Kidney capillary endothelial cell (primary cell): ENCODE data around the gene CD55.

Experiments
- DNase-seq: peaks from one replicate; pipeline ENCODE4 v3.0.0-alpha.2; 2018; ENCODE audit warnings: low spot score

The CD55 gene

GRCh38 chr1:207321079-207321789 lies at the start of gene CD55:
TSS of gene CD55 (plus strand) at chr1:207321678. CDS start at chr1:207321766, 88 bp downstream.
- peak; percentile 88 for DNase-seq

GRCh38 chr1:207274882-207275281 lies 46.6 kb upstream of the CD55 start:
- no peak for DNase-seq

- no peak for DNase-seq
These were observed 45.0 kb upstream of the CD55 start for GRCh38 chr1:207276465-207276864.

GRCh38 chr1:207277241-207277640 lies 44.2 kb upstream of the CD55 start:
- no peak for DNase-seq

- no peak for DNase-seq
These were observed 41.8 kb upstream of the CD55 start for GRCh38 chr1:207279652-207280051.

- no peak for DNase-seq
These were observed 40.8 kb upstream of the CD55 start for GRCh38 chr1:207280706-207281105.

GRCh38 chr1:207282058-207282457 lies 39.4 kb upstream of the CD55 start:
- DNase-seq: peak; percentile 93

- peak; percentile 36 for DNase-seq
These were observed 38.7 kb upstream of the CD55 start for GRCh38 chr1:207282496-207283380.

GRCh38 chr1:207283421-207283820 lies 38.1 kb upstream of the CD55 start:
- DNase-seq: no peak

- peak; percentile 33 for DNase-seq
These were observed 37.1 kb upstream of the CD55 start for GRCh38 chr1:207284209-207284897.

- DNase-seq: no peak
These were observed 34.6 kb upstream of the CD55 start for GRCh38 chr1:207286786-207287468.

GRCh38 chr1:207288315-207288714 lies 33.2 kb upstream of the CD55 start:
- DNase-seq: no peak

- no peak for DNase-seq
These were observed 31.7 kb upstream of the CD55 start for GRCh38 chr1:207289756-207290155.

GRCh38 chr1:207291723-207292122 lies 29.8 kb upstream of the CD55 start:
- DNase-seq: no peak

GRCh38 chr1:207298186-207298585 lies 23.3 kb upstream of the CD55 start:
- no peak for DNase-seq

- no peak for DNase-seq
These were observed 22.7 kb upstream of the CD55 start for GRCh38 chr1:207298636-207299398.

GRCh38 chr1:207300970-207301369 lies 20.5 kb upstream of the CD55 start:
- no peak for DNase-seq

- DNase-seq: peak; percentile 59
These were observed 18.7 kb upstream of the CD55 start for GRCh38 chr1:207302618-207303393.

GRCh38 chr1:207304710-207305488 lies 16.6 kb upstream of the CD55 start:
- peak; percentile 82 for DNase-seq

- no peak for DNase-seq
These were observed 16.0 kb upstream of the CD55 start for GRCh38 chr1:207305489-207305873.
